GM19395 (cell line): ENCODE data around the gene COL16A1.

Source experiments
- ATAC-seq: cut with Tn5 transposase; IDR thresholded peaks from one replicate; pipeline ENCODE4 v1.9.1; 2021; ENCODE audit warnings: mild to moderate bottlenecking, moderate library complexity; ENCODE audit not compliant: unreplicated experiment

The COL16A1 gene

GRCh38 chr1:31668303-31668883 lies 35.4 kb downstream of the COL16A1 start:
- ATAC-seq, result no peak

GRCh38 chr1:31667065-31667785 lies 36.6 kb downstream of the COL16A1 start:
- ATAC-seq, result no peak

- ATAC-seq, result no peak
Observed at GRCh38 chr1:31666263-31666963, 37.4 kb downstream of the COL16A1 start.

DNA sequence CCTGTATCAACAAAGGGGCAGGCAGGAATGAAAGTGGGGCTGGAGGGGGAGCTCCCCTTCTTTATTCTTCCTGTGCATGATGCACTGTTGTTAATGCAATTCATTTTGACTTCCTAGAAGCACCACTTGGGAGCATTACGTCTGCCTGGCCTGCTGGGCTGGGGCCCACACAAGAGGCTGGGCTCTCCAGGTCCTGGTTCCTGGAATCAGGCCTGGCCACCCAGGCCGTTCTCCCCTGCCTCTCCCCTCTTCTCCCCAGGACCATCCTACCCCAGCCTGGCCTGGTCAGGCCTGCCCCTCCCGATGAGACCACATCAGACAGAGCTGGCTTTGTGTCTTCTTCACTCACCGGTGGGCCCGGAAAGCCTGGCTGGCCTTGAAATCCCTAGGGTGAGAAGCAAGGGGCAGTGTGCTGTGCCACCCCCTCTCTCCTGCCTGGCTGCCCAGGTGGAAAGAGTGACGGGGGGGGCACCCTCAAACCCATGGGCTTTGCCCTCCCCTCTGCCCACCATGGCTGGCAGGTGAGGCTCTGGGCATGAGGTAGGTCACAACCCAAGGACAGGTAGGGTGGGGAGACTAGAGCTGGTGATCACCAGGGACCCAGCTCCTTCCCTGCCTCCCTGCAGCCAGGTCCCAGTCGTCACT lies 38.5 kb downstream of the COL16A1 start:
- no peak for ATAC-seq

- no peak for ATAC-seq
Observed at GRCh38 chr1:31664528-31664927, 39.3 kb downstream of the COL16A1 start.

DNA sequence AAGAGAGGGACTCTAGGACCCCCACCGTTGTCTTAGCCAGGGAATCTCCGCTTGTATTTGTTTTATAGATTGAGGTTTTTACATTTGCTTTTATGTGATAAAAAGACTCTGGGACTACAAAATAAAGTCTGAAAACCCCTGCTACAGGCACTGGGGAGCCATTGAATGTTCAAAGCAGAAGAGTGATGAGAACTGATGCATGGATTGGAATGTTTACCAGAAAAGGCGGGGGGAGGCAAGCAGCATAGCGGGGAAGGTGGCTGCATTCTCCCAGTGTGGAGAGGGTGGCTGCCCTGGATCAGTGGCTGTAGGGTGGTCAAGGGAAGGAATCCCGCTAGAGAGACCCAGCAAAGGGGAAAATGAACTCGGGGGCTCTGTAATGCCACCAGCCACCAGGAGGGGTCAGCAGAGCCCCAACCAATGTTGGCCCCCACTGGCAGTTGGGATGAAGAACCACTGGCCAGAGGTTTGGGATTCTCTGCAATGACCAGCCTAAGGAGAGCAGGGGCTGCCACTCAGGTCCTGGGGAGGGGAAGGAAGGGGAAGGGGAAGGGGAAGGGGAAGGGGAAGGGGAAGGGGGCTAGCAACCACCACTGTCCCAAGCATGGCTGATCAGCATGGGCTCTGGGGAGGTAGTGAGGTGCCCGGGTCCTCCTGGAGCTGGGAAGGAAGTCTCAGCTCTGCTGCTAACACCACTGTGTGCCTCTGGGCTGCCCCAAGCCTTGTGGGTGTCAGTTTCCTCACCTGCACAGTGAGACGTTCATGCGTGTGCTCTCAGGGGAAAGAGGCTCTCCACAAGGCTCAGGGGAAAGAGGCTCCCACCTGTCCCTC lies 40.0 kb downstream of the COL16A1 start:
- no peak for ATAC-seq

GRCh38 chr1:31662463-31662862 lies 41.4 kb downstream of the COL16A1 start:
- no peak for ATAC-seq

- no peak for ATAC-seq
Observed at GRCh38 chr1:31661856-31662255, 42.0 kb downstream of the COL16A1 start.

DNA sequence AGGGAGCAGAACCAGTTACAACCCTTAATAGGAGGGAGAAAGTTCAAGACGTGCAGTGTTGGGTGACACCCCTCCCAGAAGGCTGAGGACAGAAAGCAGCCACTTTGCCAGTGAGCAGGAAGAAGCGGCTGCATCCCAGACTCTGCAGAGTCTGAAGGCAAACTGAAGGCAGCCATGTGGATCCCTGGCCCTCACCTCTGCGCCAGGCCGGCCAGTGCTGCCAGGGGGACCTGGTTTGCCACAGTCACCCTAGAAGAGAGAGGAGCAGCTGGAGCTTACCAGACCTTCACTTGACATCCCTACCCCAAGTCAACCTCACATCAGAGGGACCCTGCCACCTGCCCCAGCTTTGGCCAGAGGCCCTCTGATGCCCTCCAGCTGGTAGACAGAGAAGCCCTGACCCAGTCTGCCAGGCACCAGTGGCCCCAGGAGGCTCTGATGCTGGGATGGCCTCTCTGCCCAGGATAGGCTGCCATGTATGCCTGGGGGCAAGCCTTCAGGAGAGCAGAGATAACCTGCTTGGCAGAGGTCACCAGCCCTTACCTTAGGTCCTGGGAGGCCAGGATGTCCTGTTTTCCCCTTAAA lies 42.9 kb downstream of the COL16A1 start:
- no peak for ATAC-seq

GRCh38 chr1:31659889-31660288 lies 43.9 kb downstream of the COL16A1 start:
- no peak for ATAC-seq

DNA sequence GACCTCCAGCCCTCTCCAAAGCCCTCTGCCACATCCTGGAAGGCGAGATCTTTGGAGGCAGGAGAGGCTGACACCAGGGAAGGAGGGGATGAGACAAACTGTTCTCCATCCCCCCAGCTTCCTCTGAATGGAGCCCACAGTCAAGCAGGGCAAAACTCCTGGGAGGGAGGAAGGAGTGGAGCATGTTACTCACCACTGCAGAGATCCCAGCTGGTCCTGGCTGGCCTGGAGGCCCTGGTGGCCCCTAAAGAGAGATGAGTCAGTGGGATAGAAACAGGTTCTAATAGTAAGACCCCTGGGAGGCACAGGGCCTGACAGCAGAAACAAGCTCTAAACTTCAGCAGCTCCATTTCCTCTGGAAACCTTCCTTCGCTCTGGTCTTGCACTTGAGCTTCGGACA lies 45.1 kb downstream of the COL16A1 start:
- no peak for ATAC-seq

GRCh38 chr1:31657972-31658510 lies 45.8 kb downstream of the COL16A1 start:
- ATAC-seq, result no peak

DNA sequence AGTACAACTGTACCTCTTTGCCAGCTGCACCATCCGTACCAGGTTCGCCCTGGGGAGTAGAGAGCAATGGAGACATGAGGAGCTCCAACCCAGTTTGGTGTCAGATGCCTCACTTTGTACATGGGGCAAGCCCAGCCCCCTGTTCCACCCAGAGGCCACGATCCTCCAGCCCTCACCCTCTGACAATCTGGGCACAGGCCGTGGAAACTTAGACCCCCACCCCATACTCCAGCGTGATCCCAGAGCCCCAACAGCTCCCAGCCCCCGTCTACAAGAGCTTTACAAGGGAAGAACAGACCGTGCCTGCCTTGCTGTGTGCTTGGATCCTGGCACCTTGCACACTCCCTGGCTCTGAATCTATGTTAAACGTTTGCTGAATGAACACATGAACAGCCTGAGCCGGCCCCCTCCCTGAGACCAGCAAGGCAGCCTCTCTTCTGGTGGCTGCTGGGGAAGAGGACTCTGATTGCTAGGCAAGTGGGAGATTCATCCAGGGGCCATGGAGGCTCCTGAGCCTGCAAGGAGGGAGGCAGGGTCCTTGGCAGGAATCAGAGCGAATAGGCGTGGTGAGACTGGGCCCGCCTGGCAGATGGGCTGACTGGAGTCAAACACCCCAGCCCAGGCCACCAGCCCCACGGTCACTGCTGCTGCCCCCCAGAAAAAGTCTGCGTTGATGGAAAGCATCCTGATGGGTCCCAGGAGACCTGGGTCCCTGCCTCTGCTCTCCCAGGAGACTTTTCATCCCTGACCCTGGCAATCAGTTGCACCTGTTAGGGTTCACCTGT lies 46.6 kb downstream of the COL16A1 start:
- no peak for ATAC-seq

GRCh38 chr1:31655756-31656155 lies 48.1 kb downstream of the COL16A1 start:
- no peak for ATAC-seq

DNA sequence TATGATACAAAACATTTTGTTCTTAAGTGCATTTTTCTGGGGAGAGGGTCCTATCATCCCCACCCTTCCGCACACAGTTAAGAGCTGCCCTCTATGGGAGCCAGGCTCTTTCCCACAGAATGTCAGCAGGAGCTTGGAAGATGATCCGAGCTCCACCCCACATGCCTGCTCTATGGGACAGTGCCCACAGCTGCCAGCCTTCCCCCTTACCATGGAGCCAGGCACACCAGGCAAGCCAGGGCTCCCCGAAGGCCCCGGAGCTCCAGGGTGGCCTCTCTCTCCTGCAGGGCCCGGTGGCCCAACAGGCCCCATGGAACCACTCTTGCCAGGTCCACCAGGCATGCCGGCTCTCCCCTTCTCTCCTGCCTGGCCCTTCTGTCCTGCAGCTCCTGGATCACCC lies 48.7 kb downstream of the COL16A1 start:
- no peak for ATAC-seq

- ATAC-seq, result no peak
Observed at GRCh38 chr1:31654474-31654776, 49.4 kb downstream of the COL16A1 start.

GRCh38 chr1:31653717-31654473 lies 49.9 kb downstream of the COL16A1 start:
- ATAC-seq, result no peak

GRCh38 chr1:31652891-31653499 lies 50.8 kb downstream of the COL16A1 start:
- no peak for ATAC-seq
